GM21825 (cell line): ENCODE data around the gene HAT1.
"Not testable (repeated sequence)": the region's sequence is repeated elsewhere in the genome, so short reads cannot be mapped to it uniquely, and the experiment has no call there.

Experiments used
- ATAC-seq: cut with Tn5 transposase; IDR thresholded peaks from one replicate; pipeline ENCODE4 v1.9.1; 2021; ENCODE audit warnings: mild to moderate bottlenecking, moderate library complexity; ENCODE audit not compliant: unreplicated experiment

The HAT1 gene

GRCh38 chr2:171966688-171967087 is 44.4 kb downstream of the HAT1 start:
- no peak for ATAC-seq

GRCh38 chr2:171968509-171968908 is 46.2 kb downstream of the HAT1 start:
- ATAC-seq: no peak

- ATAC-seq: no peak
Observed at GRCh38 chr2:171972329-171972982, 50.2 kb downstream of the HAT1 start.

GRCh38 chr2:171979103-171979502 is 56.8 kb downstream of the HAT1 start:
- ATAC-seq: no peak

- ATAC-seq: not testable (repeated sequence)
Observed at GRCh38 chr2:171983924-171984323, 61.7 kb downstream of the HAT1 start.

DNA sequence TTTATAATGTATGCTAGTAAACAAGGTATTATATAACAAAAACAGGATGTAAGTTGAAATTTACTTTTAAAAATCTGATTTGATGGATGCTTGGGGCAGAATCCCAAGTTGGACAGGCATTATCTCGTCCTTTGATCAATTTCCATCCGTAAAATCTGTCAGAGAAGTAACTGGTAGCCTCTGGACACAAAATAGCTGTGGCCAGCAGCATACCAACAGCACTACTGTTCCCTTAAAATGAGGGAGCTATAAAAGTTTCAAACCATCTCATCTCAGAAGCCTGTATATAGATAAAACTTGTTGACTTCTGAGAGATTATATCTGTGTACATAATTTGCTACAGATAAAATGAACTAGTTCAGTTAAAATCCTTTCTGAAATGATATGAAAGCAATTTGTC is 62.8 kb downstream of the HAT1 start:
- ATAC-seq: no peak

- ATAC-seq: no peak
Observed at GRCh38 chr2:171986778-171987177, 64.5 kb downstream of the HAT1 start.

GRCh38 chr2:171991027-171991426 is 68.8 kb downstream of the HAT1 start:
- ATAC-seq: no peak

- ATAC-seq: no peak
Observed at GRCh38 chr2:171995586-171995985, 73.3 kb downstream of the HAT1 start.

GRCh38 chr2:171996021-171996420 is 73.8 kb downstream of the HAT1 start:
- ATAC-seq: no peak

DNA sequence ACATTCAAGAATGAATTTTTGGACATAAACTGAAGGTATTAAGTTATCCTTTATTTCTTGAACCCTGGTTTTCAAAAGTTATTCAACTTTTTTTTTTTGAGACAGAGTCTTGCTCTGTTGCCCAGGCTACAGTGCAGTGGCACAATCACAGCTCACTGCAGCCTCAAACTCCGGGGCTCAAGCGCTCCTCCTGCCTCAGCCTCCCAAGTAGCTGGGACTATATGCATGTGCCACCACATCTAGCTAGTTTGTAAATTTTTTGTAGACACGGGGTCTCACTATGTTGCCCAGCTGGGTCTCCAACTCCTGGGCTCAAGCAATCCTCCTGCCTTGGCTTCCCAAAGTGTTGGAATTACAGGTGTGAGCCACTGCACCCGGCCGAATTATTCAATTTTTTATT is 74.8 kb downstream of the HAT1 start:
- ATAC-seq: not testable (repeated sequence)

DNA sequence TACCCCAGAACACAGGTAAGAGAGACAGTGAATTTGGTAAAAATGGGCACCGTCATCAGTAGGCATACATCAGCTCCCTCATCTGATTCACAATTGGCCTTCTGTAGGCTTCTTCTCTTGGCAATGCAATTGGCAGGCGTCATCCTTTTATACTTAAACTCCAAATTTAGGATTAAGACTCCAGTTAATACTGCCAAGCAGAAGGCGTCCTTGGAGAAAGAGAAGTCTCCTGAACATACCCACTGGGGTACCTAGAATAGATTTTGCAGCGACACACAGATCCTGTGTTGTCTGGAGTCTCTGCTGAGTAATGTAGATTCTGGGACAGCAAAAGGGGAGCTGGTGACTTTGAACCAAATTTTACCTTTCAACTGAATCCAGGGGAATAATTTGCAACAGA is 76.9 kb downstream of the HAT1 start:
- ATAC-seq: no peak

DNA sequence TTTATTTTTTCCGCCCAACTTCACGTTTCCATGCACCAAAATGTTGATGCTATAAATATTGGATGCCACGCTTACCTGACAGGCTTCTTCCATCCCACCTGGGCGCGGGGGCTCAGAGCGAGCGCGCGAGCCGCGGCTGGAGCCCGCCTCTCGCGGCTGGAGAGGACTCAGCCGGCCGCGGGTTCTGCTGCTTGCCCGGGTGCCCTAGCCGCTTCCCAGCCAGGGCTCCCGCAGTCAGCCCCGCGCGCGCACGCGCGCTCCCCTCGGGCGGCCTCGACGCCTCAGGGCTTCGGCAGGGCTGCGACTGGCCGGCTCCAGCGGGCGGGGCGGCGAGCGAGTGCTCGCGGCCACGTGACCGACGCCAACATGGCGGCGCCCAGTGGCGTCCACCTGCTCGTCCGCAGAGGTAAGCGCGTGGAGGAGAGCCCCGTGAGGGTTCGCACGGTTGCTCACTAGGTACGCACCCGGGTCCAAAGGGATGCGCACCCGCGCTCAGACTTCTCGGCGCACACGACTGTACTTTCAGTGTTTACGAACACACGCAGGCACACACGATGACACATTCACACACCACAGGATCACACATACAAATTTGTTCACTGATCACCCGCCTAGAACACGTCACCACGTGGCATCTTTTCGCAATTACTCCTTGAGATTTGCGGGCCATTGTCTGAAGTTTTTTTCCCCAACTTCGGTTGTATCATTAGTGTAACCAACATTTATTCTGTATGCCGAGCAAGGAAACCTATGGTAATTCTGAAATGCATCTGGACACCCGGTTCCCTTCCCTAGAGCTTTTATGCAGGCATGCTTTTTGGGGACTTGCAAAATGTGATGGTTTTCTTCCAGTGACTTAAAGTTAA is 77.6 kb downstream of the HAT1 start, which contains the start of gene METAP1D:
Gene METAP1D (plus strand): TSS at position 350 of the 866 bp plus-strand sequence. CDS start 17 bp downstream, at position 367.
- peak; percentile 96 for ATAC-seq

DNA sequence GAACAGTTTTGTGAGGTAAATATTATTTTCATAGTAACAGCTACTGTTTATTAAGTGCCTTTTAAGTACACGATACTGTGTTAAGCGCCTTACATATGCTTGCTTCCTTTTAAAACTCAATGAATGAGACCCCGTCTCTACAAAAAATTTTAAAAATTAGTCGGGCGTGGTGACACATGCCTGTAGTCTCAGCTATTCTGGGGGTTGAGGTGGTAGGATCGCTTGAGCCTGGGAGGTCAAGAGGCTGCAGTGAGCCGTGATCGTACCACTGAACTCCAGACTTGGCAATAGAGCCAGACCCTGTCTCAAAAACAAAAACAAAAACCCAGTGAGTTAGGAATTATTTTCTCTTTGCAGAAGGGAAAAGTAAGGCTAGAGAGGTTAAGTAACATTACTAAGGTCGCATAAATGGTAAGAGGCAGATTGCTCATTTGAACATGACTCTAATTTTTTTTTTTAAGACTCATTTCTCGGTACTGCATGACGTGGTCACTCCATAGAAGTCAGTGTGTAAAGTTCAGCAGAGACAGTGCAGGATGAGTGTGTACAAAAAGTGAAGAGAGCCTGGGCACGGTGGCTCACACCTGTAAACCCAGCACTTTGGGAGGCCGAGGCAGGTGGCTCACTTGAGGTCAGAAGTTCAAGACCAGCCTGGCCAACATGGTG is 78.6 kb downstream of the HAT1 start:
- no peak for ATAC-seq

- no peak for ATAC-seq
Observed at GRCh38 chr2:172007372-172007771, 85.1 kb downstream of the HAT1 start.

GRCh38 chr2:172009823-172010222 is 87.6 kb downstream of the HAT1 start:
- ATAC-seq: no peak

- no peak for ATAC-seq
Observed at GRCh38 chr2:172011812-172012575, 89.7 kb downstream of the HAT1 start.

GRCh38 chr2:172012677-172013391 is 90.6 kb downstream of the HAT1 start:
- no peak for ATAC-seq

- peak; percentile 87 for ATAC-seq
Observed at GRCh38 chr2:172013396-172013795, 91.1 kb downstream of the HAT1 start.
